HEK293 (cell line): ENCODE data around the gene ANKFN1.

Source experiments
- CTCF ChIA-PET: fragments of 350-600 bp; formaldehyde crosslinking; extraction: SDS; loops from one replicate; lab custom pipeline; 2021; ENCODE audit warnings: antibody characterized with exemption; lab: Yijun Ruan, JAX
- POLR2A ChIA-PET: fragments of 300-600 bp; formaldehyde crosslinking; extraction: SDS; loops from one replicate; lab custom pipeline; 2020; ENCODE audit warnings: antibody characterized with exemption, inconsistent platforms; lab: Yijun Ruan, JAX
- H3K27ac ChIP-seq: fragments of 200-500 bp; sonication (Bioruptor generic); 2 replicates; pipeline ENCODE4 v1.5.1; 2014; ENCODE audit warnings: low read depth, low read length, control low read depth, inconsistent platforms; ENCODE audit errors: extremely low read depth
- H3K36me3 ChIP-seq, 2 experiments: fragments of 200-500 bp in 1 of 2; sonication (Bioruptor generic) in 1 of 2; 1 replicate in 1 of 2; 2 replicates in 1 of 2; pipeline ENCODE4 v1.5.1; 2014 to 2017; ENCODE audit warnings: inconsistent platforms in 2 of 2, low read length in 2 of 2; ENCODE audit not compliant: control insufficient read depth in 2 of 2, insufficient read depth in 1 of 2
- H3K4me1 ChIP-seq: fragments of 200-500 bp; sonication (Bioruptor generic); 2 replicates; pipeline ENCODE4 v1.5.1; 2014; ENCODE audit warnings: mild to moderate bottlenecking, low read length, inconsistent platforms; ENCODE audit not compliant: control insufficient read depth, insufficient read depth
- H3K4me3 ChIP-seq: 2 replicates; pipeline ENCODE4 v1.5.1; 2011; ENCODE audit warnings: low read depth, mild to moderate bottlenecking, control low read depth, low read length, moderate library complexity
- H3K9me3 ChIP-seq: fragments of 200-500 bp; sonication (Bioruptor generic); 2 replicates; pipeline ENCODE4 v1.5.1; 2014; ENCODE audit warnings: low read depth, low read length, inconsistent platforms; ENCODE audit not compliant: control insufficient read depth, insufficient read depth
- BCL11A ChIP-seq: fragments of 450-650 bp; formaldehyde crosslinking; IDR thresholded peaks from 2 replicates; pipeline ENCODE4 v1.5.1; 2016; ENCODE audit warnings: low read depth, missing biosample characterization, missing genetic modification characterization
- GLI4 ChIP-seq: fragments of 450-650 bp; formaldehyde crosslinking; IDR thresholded peaks from 2 replicates; pipeline ENCODE4 v1.5.1; 2016; ENCODE audit warnings: missing biosample characterization, missing genetic modification characterization
- IKZF3 ChIP-seq: fragments of 450-650 bp; IDR thresholded peaks from 2 replicates; pipeline ENCODE4 v1.5.0; 2018; ENCODE audit warnings: missing biosample characterization, mild to moderate bottlenecking, missing genetic modification characterization, moderate library complexity
- SP7 ChIP-seq: fragments of 450-650 bp; formaldehyde crosslinking; IDR thresholded peaks from 2 replicates; pipeline ENCODE4 v1.5.1; 2016; ENCODE audit warnings: missing biosample characterization, missing genetic modification characterization
- ZFP37 ChIP-seq: fragments of 450-650 bp; formaldehyde crosslinking; IDR thresholded peaks from 2 replicates; pipeline ENCODE4 v1.5.1; 2016; ENCODE audit warnings: missing biosample characterization, missing genetic modification characterization
- ZFP69B ChIP-seq: fragments of 450-650 bp; formaldehyde crosslinking; IDR thresholded peaks from 2 replicates; pipeline ENCODE4 v1.5.1; 2016; ENCODE audit warnings: missing biosample characterization, missing genetic modification characterization
- ZNF184 ChIP-seq: fragments of 450-650 bp; IDR thresholded peaks from 2 replicates; pipeline ENCODE4 v1.5.1; 2018; ENCODE audit warnings: missing biosample characterization, mild to moderate bottlenecking, missing genetic modification characterization
- ZNF2 ChIP-seq: fragments of 450-650 bp; formaldehyde crosslinking; IDR thresholded peaks from 2 replicates; pipeline ENCODE4 v1.5.1; 2016; ENCODE audit warnings: missing biosample characterization, missing genetic modification characterization
- ZNF280C ChIP-seq: fragments of 450-650 bp; formaldehyde crosslinking; IDR thresholded peaks from 2 replicates; pipeline ENCODE4 v1.5.1; 2016; ENCODE audit warnings: missing biosample characterization, missing genetic modification characterization
- ZNF37A ChIP-seq: fragments of 450-650 bp; IDR thresholded peaks from 2 replicates; pipeline ENCODE4 v1.5.1; 2018; ENCODE audit warnings: missing biosample characterization, missing genetic modification characterization
- ZNF391 ChIP-seq: fragments of 450-650 bp; formaldehyde crosslinking; IDR thresholded peaks from 2 replicates; pipeline ENCODE4 v1.5.1; 2016; ENCODE audit warnings: low read depth, missing biosample characterization, missing genetic modification characterization, borderline replicate concordance
- ZNF394 ChIP-seq: fragments of 450-650 bp; formaldehyde crosslinking; IDR thresholded peaks from 2 replicates; pipeline ENCODE4 v1.5.1; 2016; ENCODE audit warnings: missing biosample characterization, missing genetic modification characterization, mild to moderate bottlenecking, moderate library complexity, borderline replicate concordance
- ZNF449 ChIP-seq: fragments of 450-650 bp; formaldehyde crosslinking; IDR thresholded peaks from 2 replicates; pipeline ENCODE4 v1.5.1; 2017; ENCODE audit warnings: missing biosample characterization, mild to moderate bottlenecking, missing genetic modification characterization, moderate library complexity
- ZNF510 ChIP-seq: fragments of 450-650 bp; formaldehyde crosslinking; IDR thresholded peaks from 2 replicates; pipeline ENCODE4 v1.5.1; 2018; ENCODE audit warnings: mild to moderate bottlenecking, missing genetic modification characterization, missing biosample characterization; ENCODE audit not compliant: insufficient replicate concordance
- ZNF561 ChIP-seq: fragments of 450-650 bp; IDR thresholded peaks from 2 replicates; pipeline ENCODE4 v1.5.1; 2018; ENCODE audit warnings: missing biosample characterization, missing genetic modification characterization, borderline replicate concordance
- ZNF596 ChIP-seq: fragments of 450-650 bp; IDR thresholded peaks from 2 replicates; pipeline ENCODE4 v1.5.0; 2018; ENCODE audit warnings: missing biosample characterization, mild to moderate bottlenecking, missing genetic modification characterization, moderate library complexity
- ZNF624 ChIP-seq: fragments of 450-650 bp; formaldehyde crosslinking; IDR thresholded peaks from 2 replicates; pipeline ENCODE4 v1.5.1; 2017; ENCODE audit warnings: missing biosample characterization, missing genetic modification characterization
- ZNF629 ChIP-seq: fragments of 450-650 bp; formaldehyde crosslinking; IDR thresholded peaks from 2 replicates; pipeline ENCODE4 v1.5.1; 2017; ENCODE audit warnings: missing biosample characterization, missing genetic modification characterization
- ZNF747 ChIP-seq: fragments of 450-650 bp; formaldehyde crosslinking; IDR thresholded peaks from 2 replicates; pipeline ENCODE4 v1.5.1; 2016; ENCODE audit warnings: missing biosample characterization, missing genetic modification characterization
- ZNF768 ChIP-seq: fragments of 450-650 bp; formaldehyde crosslinking; IDR thresholded peaks from 2 replicates; pipeline ENCODE4 v1.5.1; 2018; ENCODE audit warnings: missing biosample characterization, mild to moderate bottlenecking, missing genetic modification characterization
- ZSCAN4 ChIP-seq: fragments of 450-650 bp; formaldehyde crosslinking; IDR thresholded peaks from 2 replicates; pipeline ENCODE4 v1.5.1; 2017; ENCODE audit warnings: missing biosample characterization, missing genetic modification characterization
- TF ChIP-seq, protein P1 (sequence below): fragments of 450-650 bp; formaldehyde crosslinking; optimal IDR thresholded peaks from 2 replicates; pipeline ENCODE3; 2016; ENCODE audit warnings: missing biosample characterization, mild to moderate bottlenecking, missing genetic modification characterization

ANKFN1 gene

DNA sequence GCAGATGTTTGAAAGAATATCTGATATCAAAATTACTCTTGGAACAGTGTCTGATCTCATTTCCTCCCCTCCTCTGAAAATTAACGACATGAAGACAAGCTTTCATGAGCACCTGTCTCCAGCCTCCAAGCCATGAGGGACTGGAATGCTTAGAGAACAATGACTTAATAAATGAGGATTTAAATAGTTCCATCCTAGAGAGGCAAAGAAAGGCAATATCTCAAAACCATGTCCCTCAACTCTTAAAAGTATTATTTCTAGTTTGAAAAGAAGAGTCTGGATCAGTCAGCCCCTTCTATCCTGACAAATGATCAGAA is 137.5 kb downstream of the ANKFN1 start:
- Histone ChIP-seq H3K9me3 (no peaks in the 10 kb centered on the region), H3K4me3 (no peak overlapping the region), H3K4me1 (no peaks in the 10 kb centered on the region), H3K36me3 (no peaks in the 10 kb centered on the region), H3K27ac (no peak overlapping the region)
- POLR2A ChIA-PET = no interaction called here
- CTCF ChIA-PET = no interaction called here
- no peak for TF ChIP-seq GLI4 (tag by site-specific recombination)
- no peak for TF ChIP-seq ZNF624
- TF ChIP-seq IKZF3 = no peak
- TF ChIP-seq BCL11A (tag by site-specific recombination) = no peak
- no peak for TF ChIP-seq ZNF768 (tag by site-specific recombination)
- TF ChIP-seq ZNF37A (tag by site-specific recombination) = no peak
- no peak for TF ChIP-seq ZNF391
- TF ChIP-seq ZNF629 (tag by site-specific recombination) = no peak
- no peak for TF ChIP-seq ZNF280C (tag by site-specific recombination)
- TF ChIP-seq ZFP37 = no peak
- no peak for TF ChIP-seq ZNF747 (tag by site-specific recombination)

- Histone ChIP-seq H3K27ac (no peak overlapping the region), H3K9me3 (no peaks in the 10 kb centered on the region), H3K36me3 (no peaks in the 10 kb centered on the region), H3K4me3 (no peak overlapping the region)
- ChIA-PET POLR2A (no interaction called here), CTCF (no interaction called here)
- TF ChIP-seq ZNF2 (tag by site-specific recombination) (no peak), ZNF391 (no peak), ZNF394 (tag by site-specific recombination) (no peak), ZNF596 (no peak), SP7 (tag by site-specific recombination) (no peak), ZNF510 (no peak), ZFP69B (tag by site-specific recombination) (no peak), ZNF561 (no peak), ZNF184 (no peak), ZNF449 (tag by site-specific recombination) (no peak), ZSCAN4 (no peak)
- TF ChIP-seq, protein P1, sequence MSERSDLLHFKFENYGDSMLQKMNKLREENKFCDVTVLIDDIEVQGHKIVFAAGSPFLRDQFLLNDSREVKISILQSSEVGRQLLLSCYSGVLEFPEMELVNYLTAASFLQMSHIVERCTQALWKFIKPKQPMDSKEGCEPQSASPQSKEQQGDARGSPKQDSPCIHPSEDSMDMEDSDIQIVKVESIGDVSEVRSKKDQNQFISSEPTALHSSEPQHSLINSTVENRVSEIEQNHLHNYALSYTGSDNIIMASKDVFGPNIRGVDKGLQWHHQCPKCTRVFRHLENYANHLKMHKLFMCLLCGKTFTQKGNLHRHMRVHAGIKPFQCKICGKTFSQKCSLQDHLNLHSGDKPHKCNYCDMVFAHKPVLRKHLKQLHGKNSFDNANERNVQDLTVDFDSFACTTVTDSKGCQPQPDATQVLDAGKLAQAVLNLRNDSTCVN = no peak
- TF ChIP-seq, all 188 proteins: peak for 0
- no peaks in the 10 kb centered on the region for H3K4me1 ChIP-seq
These were observed 138.0 kb downstream of the ANKFN1 start for GRCh38 chr17:56291226-56291805.
